Activated CD8-positive, alpha-beta memory T cell treated with anti-CD3 and anti-CD28 coated beads for 4 hours (primary cell): ENCODE data around the gene HINT2.

ENCODE experiments used
- DNase-seq, 2 donors: peaks; one replicate each; pipeline ENCODE4 v3.0.0-alpha.2; 2020; ENCODE audit warnings: low read depth in 2 of 2

Gene HINT2

DNA sequence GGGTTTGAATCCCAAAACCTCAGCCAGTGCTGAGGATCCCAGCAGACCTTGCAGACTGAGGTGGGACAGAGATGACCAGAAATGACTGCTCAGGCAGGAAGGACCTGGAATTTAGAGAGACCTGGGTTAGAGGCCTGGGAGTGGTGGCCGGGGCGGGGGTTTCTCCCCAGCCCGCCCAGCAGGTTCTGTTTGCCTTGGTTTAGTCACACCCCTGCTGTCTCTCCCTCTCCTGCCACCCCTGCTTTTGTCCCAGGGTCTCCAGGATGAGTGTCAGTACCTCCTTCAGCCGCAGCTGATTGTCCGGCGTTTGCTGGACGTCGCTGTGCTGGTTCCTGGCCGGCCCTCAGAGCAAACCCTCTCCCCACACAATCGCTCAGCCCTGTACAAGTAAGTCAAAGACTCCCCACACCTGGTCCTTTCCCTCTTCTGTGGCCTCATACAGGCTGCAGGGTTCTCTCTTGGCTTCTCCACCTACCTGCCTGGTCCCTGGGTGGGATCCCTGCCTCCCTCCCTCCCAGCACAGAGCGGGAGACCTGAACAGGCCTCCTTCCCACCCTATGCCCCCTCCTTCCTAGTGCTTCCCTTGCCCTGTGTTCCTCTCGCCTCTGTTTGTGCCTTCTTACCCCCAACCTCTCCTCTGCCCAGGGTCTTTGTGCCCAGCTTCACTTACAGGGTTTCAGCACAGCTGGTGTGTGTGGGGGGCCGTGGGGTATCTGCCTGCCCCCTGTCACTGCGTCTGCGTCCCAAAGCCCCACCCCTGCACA is 26.2 kb upstream of the HINT2 start:
- DNase-seq: no peak

DNA sequence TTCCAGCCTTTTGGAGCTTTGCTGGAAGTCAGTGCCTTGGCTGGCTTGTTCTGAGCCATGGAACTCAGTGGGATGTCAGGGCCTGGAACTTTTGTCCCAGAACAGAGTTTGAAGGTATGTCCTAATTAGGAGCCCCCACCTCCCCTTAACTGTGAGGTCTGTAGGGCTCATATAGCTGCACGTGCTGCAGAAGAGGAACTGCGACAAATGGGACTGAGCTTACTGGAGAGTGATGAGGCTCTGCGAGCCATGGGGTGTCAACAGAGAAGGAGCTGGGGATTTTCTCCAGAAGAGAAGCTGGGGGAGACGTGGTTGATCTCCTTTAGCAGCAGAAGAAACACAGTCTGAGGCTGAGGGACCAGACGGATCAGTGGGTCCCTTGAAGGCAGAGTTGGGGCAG is 25.1 kb upstream of the HINT2 start:
- DNase-seq: no peak

GRCh38 chr9:35836595-35836994 is 21.8 kb upstream of the HINT2 start:
- no peak for DNase-seq

DNA sequence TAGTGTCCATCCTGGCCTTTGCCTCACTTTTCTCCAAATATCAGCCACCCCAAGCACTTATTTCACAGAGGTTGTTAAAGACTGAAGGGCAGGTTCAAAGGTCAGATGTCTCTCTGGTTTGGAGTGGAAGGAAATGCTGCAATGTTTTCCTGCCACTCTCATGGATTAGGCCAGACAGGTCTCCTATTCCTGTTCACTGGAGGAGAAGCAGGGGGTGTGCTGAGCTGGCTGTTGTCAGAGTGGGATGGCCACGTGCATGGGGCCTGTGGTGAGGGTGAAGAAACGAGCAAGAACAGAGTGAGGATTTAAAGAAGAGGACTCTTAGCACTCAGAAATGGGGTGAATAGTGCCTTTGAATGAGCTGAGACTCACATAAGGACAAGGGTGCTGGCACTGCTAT is 20.9 kb upstream of the HINT2 start:
- no peak for DNase-seq

- no peak for DNase-seq
Measured at GRCh38 chr9:35835216-35835632, 20.4 kb upstream of the HINT2 start.

DNA sequence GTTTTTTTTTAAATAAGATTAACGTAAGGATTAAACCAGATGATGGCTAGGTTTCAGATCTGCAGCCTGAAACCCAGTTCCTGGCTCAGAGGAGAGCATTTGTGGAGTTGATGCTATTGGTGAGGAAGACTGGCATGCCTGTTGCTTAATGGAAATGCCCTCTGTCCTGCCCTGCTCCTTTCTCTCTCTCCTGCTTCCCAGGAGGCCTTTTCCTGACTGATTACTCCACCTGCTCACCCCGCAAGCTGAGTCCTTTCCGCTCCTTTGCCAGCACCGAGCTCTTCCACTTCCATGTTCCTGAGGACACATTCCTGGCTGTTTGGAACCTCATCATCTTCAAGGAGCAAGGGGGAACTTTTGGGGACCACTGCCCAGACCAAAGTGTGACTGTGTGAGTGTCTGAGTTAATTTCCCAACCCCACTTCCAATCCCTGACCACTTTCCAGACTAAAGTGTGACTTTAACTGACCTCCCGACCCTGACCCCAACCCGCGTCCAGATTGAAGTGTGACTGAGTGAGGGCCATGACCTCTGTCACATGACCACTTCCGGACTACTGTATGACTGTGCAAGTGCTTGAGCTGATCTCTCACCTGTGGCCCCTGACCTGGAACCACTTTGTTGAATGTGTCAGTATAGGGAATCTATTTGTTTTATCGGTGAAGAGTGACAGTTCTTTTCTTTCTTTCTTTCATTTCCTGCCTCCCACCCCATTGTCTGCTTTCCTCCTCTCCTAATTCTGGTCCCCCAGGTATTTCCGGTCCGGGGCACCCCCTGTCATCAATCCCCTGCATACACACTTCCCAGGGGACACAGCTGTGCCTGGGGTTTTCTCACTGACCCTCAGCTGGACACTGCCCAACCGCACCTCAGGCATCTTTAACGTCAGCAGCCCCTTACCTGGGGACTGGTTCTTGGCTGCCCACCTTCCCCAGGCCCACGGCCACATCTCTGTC is 19.7 kb upstream of the HINT2 start:
- DNase-seq: no peak

DNA sequence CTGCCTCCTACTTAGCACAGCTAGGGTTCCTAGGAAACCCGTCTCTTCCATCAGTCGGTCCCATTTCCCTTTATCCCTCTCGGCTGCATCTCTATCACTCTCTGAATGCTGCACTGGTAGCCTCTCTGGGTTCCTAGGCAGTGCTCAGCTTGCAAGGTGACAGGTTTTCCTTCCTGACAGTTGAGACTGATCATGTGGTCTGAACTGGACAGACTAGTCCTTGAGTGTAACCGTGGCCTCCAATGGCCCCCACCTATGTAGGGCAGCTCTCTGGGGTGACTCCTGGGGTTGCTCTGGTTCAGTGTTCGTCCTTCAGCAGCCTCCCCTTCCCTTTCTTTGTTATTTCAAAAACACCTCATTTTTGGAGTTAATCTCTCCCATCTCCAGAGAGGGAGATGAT is 18.0 kb upstream of the HINT2 start:
- DNase-seq: no peak

GRCh38 chr9:35831040-35831439 is 16.2 kb upstream of the HINT2 start:
- no peak for DNase-seq

DNA sequence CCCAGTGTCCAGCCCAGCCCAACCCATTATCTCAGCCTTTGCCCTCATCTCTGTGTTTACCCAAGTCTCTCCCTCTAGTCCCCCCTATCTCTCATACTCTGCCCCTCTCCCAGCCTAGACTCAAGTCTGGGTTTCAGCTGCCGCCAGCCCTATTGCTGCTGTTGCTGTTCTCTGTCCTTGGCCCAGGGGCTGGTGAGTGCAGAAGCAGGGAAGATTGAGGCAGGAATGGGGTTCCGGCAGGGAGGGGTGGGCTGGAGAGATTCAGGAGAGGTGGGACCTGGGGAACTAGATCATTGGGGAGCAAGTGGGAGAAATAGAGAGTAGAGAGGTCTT is 14.9 kb upstream of the HINT2 start:
- DNase-seq: no peak

GRCh38 chr9:35829084-35829763 is 14.4 kb upstream of the HINT2 start, which contains the start of gene TMEM8B:
Gene TMEM8B, plus strand, starts transcription at chr9:35829228. Its CDS starts 220 bp downstream, at chr9:35829448.
- DNase-seq: peak; percentile 92 to 93

DNA sequence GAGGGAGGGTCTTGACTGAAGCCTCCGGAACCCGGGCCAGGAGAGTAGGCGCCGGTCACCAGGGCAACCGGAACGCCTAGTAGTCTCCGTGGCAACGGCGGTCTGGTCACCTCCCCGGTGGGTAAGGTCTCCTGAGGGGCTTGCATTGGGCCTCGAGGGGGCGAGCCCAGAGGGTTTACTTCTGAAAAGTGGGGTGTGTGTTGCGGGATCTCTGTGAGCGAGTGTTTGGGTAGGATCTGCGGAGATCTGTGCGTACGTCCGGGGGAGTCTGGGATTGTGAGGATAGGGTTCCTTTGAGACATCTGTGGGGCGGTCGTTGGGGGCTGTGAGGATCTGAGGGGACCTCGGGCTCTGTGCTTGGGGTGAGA is 13.9 kb upstream of the HINT2 start, which contains the start of gene FAM221B:
Gene FAM221B (minus strand): TSS at position 17 of the 368 bp plus-strand sequence. CDS start 2,571 bp downstream, outside the sequence.
- DNase-seq: no peak

GRCh38 chr9:35827486-35827885 is 12.6 kb upstream of the HINT2 start:
- no peak for DNase-seq

GRCh38 chr9:35826071-35826701 is 11.3 kb upstream of the HINT2 start:
- no peak for DNase-seq

DNA sequence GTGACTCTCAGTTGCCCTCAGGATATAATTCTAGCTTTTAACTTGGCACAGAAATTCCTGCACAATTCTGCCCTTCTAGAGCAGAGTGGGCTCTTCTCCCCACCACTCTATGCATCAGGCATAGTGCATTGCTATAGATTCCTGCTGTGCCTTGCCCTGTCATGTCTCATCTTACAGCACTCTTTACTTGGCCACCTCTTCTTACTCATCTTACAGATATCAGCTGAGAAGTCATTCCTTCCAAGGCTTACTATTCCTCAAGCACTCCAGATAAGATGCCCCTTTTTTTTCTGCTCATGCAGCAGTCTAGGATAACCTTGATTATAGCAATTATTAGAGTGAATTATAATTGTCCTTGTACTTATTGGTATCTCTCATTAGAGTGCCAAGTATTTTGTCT is 8.1 kb upstream of the HINT2 start:
- no peak for DNase-seq

DNA sequence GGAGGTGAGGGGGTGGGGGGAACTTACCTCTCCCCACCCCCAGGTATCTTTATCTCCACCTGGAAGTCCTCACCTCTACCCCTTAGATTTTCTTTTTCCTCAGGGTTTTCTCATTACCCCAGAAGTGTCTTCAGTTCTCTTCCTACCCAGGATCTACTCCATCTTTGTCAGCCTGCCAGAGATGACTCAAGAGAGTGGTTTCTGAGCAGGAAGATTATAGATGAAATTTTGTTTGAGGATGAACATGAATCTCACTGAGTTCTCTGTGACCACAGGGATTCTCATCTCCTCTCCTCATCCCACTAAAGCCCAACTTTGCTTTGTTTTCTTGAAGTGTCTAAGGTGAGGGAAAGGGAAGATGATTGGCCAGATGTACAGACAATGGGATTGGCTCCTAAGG is 5.2 kb upstream of the HINT2 start:
- no peak for DNase-seq

GRCh38 chr9:35818341-35818740 is 3.5 kb upstream of the HINT2 start:
- no peak for DNase-seq

- DNase-seq: no peak
Measured at GRCh38 chr9:35816708-35817107, 1.9 kb upstream of the HINT2 start.

GRCh38 chr9:35814106-35814840 is 569 bp downstream of the HINT2 start:
- DNase-seq: no peak

DNA sequence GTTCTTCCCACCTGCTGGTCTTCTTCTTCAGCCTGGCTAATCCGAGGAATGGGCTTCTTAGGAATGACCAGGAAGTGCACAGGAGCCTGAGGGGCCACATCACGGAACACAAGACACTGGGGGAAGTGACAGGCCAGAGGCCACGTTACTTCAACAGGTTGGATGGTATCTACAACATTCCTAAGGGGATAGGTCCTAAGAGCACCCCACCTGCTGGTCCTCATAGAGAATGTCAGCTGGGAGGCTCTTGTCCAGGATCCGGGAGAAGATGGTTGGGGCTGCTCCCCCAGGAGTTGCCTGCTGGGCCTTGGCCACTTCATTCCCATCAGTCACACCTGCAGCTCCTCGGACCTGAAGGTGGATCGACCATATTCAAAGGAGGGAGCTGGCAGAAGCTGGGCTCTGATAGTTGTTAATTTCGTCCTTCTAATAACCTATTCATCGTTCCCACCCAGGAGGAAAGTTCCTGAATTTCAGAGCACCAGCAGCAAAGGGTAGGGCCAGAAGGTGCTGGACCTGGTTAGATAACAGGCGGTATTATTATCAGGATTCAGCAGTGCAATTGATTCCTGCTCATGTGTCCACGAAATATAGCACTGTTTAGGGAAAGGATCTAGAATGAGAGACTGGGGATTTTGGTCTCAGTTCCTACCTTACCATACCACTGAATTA is 1.3 kb downstream of the HINT2 start:
- no peak for DNase-seq

GRCh38 chr9:35812025-35812602 is 2.7 kb downstream of the HINT2 start, which contains the start of gene SPAG8:
Gene SPAG8, minus strand, starts transcription at chr9:35812262. Its CDS starts 115 bp downstream, at chr9:35812147.
- DNase-seq: peak; percentile 86 to 91
